OCI-LY1 (cell line): ENCODE results near the gene PGAM2.

Source experiments
- CTCF ChIP-seq: fragments of 200-600 bp; sonication (generic), shearing (Covaris generic); IDR thresholded peaks from 2 replicates; pipeline ENCODE4 v1.5.1; 2017; ENCODE audit warnings: mild to moderate bottlenecking, antibody characterized with exemption, low read length, moderate library complexity, mixed read lengths
- EZH2 ChIP-seq: fragments of 200-600 bp; sonication (generic), shearing (Covaris generic); IDR thresholded peaks from 2 replicates; pipeline ENCODE4 v1.8.0; 2017; ENCODE audit warnings: borderline replicate concordance, mixed run types, mild to moderate bottlenecking, antibody characterized with exemption, low read length, moderate library complexity, mixed read lengths

GRCh38 chr7:44075296-44076075 is 10.1 kb upstream of the PGAM2 start:
- TF ChIP-seq EZH2 (no peak), CTCF (no peak)
